ENCODE measurements around the gene REG4. TPM values are rescaled to one million over a fixed set of nuclear protein-coding genes. Genes with fewer than 3 reads are reported as not detected.

Gene REG4
- total and polyA plus RNA-seq, 4 donors = 0.08 TPM; not detected in 3

DNA sequence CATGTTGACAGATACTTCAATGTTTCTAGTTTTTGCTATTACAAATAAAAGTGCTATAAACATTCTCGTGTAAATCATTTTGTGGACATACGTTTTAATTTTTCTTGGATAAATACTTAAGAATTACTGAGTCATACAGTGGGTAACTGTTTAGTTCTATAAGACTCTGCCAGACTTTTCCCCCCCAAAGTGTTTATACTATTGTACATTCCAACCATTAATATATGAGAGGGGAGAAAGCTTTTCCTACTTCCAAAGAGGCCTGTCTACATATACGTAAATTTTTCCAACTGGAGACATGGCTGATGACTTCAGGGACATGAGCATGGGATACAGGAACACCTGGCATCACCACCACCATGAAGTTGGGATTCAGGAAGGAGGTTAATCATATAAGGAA, 17.0 kb upstream of the REG4 start:
- H3K27me3 ChIP-seq (ENCODE audit: control insufficient read depth in 3 of 3, insufficient read depth in 3 of 3, low read length in 2 of 3) = no peaks in the 10 kb centered on the region
- TF ChIP-seq, protein P1, sequence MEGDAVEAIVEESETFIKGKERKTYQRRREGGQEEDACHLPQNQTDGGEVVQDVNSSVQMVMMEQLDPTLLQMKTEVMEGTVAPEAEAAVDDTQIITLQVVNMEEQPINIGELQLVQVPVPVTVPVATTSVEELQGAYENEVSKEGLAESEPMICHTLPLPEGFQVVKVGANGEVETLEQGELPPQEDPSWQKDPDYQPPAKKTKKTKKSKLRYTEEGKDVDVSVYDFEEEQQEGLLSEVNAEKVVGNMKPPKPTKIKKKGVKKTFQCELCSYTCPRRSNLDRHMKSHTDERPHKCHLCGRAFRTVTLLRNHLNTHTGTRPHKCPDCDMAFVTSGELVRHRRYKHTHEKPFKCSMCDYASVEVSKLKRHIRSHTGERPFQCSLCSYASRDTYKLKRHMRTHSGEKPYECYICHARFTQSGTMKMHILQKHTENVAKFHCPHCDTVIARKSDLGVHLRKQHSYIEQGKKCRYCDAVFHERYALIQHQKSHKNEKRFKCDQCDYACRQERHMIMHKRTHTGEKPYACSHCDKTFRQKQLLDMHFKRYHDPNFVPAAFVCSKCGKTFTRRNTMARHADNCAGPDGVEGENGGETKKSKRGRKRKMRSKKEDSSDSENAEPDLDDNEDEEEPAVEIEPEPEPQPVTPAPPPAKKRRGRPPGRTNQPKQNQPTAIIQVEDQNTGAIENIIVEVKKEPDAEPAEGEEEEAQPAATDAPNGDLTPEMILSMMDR (IDR thresholded peaks at IDR 0.05; ENCODE audit: control extremely low read depth, extremely low read depth) = no peak
- H3K27ac ChIP-seq (ENCODE audit: low read depth in 1 of 2, low read length in 1 of 2) = no peak overlapping the region
- WGBS, 2 donors = 84 to 86% methylated on average over 3 of the region's 3 CpGs
- H3K9ac ChIP-seq (ENCODE audit: insufficient read depth in 1 of 2, low read length in 2 of 2) = no peak overlapping the region
- DNase-seq (peak in 1 of 3 donors; percentile 19), ATAC-seq (ENCODE audit: insufficient read depth, low FRiP score) (no peak)
- peaks cover 0 to 5% (median 0%) of the 10 kb centered on the region in 5 donors for H3K4me1 ChIP-seq (ENCODE audit: control insufficient read depth in 5 of 5, insufficient read depth in 5 of 5, low read length in 5 of 5)
- no peaks in the 10 kb centered on the region for H3K36me3 ChIP-seq (ENCODE audit: control insufficient read depth in 4 of 4, insufficient read depth in 4 of 4, low read length in 4 of 4)
- no peak overlapping the region for H3K4me3 ChIP-seq
- H3K9me3 ChIP-seq (ENCODE audit: control insufficient read depth in 4 of 4, insufficient read depth in 3 of 4, low read length in 3 of 4) = peaks cover 0 to 3% (median 0%) of the 10 kb centered on the region in 4 donors

DNA sequence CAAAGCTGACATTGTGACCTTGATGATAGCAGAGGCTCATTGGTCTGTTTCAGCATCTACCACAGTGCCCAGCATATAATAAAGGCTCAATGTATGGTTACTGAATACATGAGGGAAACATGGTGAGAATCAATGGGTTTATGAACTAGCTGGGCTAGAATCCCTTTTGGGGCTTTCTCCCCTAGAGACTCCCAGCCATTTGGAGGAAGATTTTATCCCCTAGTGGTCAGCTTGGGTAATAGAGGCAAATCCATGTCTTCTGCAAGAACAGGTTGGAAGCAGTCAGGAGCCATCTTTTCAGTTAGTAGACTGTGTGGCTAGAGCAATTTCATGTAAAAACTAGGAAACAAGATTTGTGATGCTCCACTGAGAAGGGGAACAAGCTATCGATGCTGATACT, 15.8 kb upstream of the REG4 start:
- ATAC-seq (ENCODE audit: insufficient read depth, low FRiP score) = no peak

DNA sequence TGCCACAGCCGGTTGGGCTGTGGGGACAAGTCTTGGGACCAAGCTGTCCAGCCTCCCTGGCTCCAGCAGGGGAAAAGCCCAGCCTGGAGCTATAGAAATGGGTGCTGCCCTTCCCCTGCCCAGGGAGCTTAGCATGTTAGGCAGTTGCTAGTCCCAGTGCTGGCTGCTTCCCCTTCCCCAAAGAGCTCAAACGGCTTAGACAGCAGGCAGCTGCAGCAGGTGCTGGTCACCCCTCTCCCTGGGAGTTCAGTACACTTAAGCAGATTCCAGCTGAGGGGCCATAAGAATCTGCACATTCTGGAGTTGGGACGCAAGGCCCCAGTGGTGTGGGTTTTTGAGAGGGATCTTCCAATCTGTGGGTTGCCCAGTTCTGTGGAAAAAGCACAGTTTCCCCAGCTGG, 11.1 kb upstream of the REG4 start:
- H3K9me3 ChIP-seq (ENCODE audit: control insufficient read depth in 4 of 4, insufficient read depth in 3 of 4, low read length in 3 of 4) = peaks cover 0 to 3% (median 0%) of the 10 kb centered on the region in 4 donors
- TF ChIP-seq, protein P1 (IDR thresholded peaks at IDR 0.05; ENCODE audit: control extremely low read depth, extremely low read depth) = no peak
- H3K27me3 ChIP-seq (ENCODE audit: control insufficient read depth in 3 of 3, insufficient read depth in 3 of 3, low read length in 2 of 3) = no peaks in the 10 kb centered on the region
- DNase-seq = no peak
- H3K9ac ChIP-seq (ENCODE audit: insufficient read depth in 1 of 2, low read length in 2 of 2) = no peak overlapping the region
- no peaks in the 10 kb centered on the region for H3K36me3 ChIP-seq (ENCODE audit: control insufficient read depth in 4 of 4, insufficient read depth in 4 of 4, low read length in 4 of 4)
- no peak overlapping the region for H3K4me3 ChIP-seq
- 74 to 76% methylated on average over 3 of the region's 3 CpGs for WGBS, 2 donors
- ATAC-seq (ENCODE audit: insufficient read depth, low FRiP score) = no peak
- H3K4me1 ChIP-seq (ENCODE audit: control insufficient read depth in 5 of 5, insufficient read depth in 5 of 5, low read length in 5 of 5) = no peaks in the 10 kb centered on the region
- no peak overlapping the region for H3K27ac ChIP-seq (ENCODE audit: low read depth in 1 of 2, low read length in 1 of 2)

More for the DNA sequence above, 15.8 kb upstream of the REG4 start:
- no peak for DNase-seq
- Histone ChIP-seq H3K4me3 (no peak overlapping the region), H3K9ac (ENCODE audit: insufficient read depth in 1 of 2, low read length in 2 of 2) (no peak overlapping the region), H3K36me3 (ENCODE audit: control insufficient read depth in 4 of 4, insufficient read depth in 4 of 4, low read length in 4 of 4) (no peaks in the 10 kb centered on the region), H3K27ac (ENCODE audit: low read depth in 1 of 2, low read length in 1 of 2) (no peak overlapping the region), H3K4me1 (ENCODE audit: control insufficient read depth in 5 of 5, insufficient read depth in 5 of 5, low read length in 5 of 5) (peaks cover 0 to 5% (median 0%) of the 10 kb centered on the region in 5 donors), H3K27me3 (ENCODE audit: control insufficient read depth in 3 of 3, insufficient read depth in 3 of 3, low read length in 2 of 3) (no peaks in the 10 kb centered on the region), H3K9me3 (ENCODE audit: control insufficient read depth in 4 of 4, insufficient read depth in 3 of 4, low read length in 3 of 4) (peaks cover 0 to 3% (median 0%) of the 10 kb centered on the region in 4 donors)
- 87 to 93% methylated on average over 1 of the region's 1 CpG for WGBS, 2 donors
- TF ChIP-seq, protein P1 (IDR thresholded peaks at IDR 0.05; ENCODE audit: control extremely low read depth, extremely low read depth) = no peak

DNA sequence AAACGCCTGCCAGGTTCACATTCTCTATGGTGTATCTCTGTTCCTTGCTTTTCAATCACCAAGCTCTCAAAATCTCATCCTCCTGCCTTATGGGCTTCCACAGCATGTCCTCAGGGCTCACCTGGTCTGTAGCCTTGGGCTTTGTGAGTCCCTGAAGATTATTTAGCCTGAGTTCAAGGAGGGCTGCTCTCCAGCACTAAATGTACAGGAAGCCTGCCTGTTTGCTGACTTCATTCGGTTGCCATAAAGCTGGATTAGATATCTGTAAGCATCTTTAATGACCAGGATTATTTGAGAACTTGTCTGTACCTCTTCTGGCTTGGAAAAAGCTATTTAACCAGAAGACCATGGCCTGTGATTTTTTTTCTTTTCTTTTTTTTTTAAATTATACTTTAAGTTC, 6.9 kb upstream of the REG4 start:
- no peak for ATAC-seq (ENCODE audit: insufficient read depth, low FRiP score)
- 89 to 95% methylated on average over 2 of the region's 2 CpGs for WGBS, 2 donors

More for the DNA sequence above, 6.9 kb upstream of the REG4 start:
- no peak for DNase-seq
- H3K36me3 ChIP-seq (ENCODE audit: control insufficient read depth in 4 of 4, insufficient read depth in 4 of 4, low read length in 4 of 4) = no peaks in the 10 kb centered on the region
- no peak overlapping the region for H3K27ac ChIP-seq (ENCODE audit: low read depth in 1 of 2, low read length in 1 of 2)
- TF ChIP-seq, protein P1 (IDR thresholded peaks at IDR 0.05; ENCODE audit: control extremely low read depth, extremely low read depth) = no peak
- H3K27me3 ChIP-seq (ENCODE audit: control insufficient read depth in 3 of 3, insufficient read depth in 3 of 3, low read length in 2 of 3) = no peaks in the 10 kb centered on the region
- no peaks in the 10 kb centered on the region for H3K9me3 ChIP-seq (ENCODE audit: control insufficient read depth in 4 of 4, insufficient read depth in 3 of 4, low read length in 3 of 4)
- H3K9ac ChIP-seq (ENCODE audit: insufficient read depth in 1 of 2, low read length in 2 of 2) = no peak overlapping the region
- no peaks in the 10 kb centered on the region for H3K4me1 ChIP-seq (ENCODE audit: control insufficient read depth in 5 of 5, insufficient read depth in 5 of 5, low read length in 5 of 5)
- H3K4me3 ChIP-seq = no peak overlapping the region

Data from lung (tissue), 12 donors.